ENCODE results near the gene MAJIN. TPM values are rescaled to one million over a fixed set of nuclear protein-coding genes. Genes with fewer than 3 reads are reported as not detected.

Gene MAJIN
- total and polyA plus RNA-seq, 2 experiments from 2014 or later, result not detected

GRCh38 chr11:64994318-64994717 lies 22.4 kb upstream of the MAJIN start:
- no peaks in the 10 kb centered on the region for H4K20me1 ChIP-seq (replicated peaks; ENCODE audit: insufficient read depth)
- TF ChIP-seq JUNB (IDR thresholded peaks at IDR 0.05; ENCODE audit: unreplicated experiment), result no peak
- TF ChIP-seq EZH2phosphoT487 (IDR thresholded peaks at IDR 0.05; ENCODE audit: unreplicated experiment), result no peak
- no peak for TF ChIP-seq EZH2 (IDR thresholded peaks at IDR 0.05; ENCODE audit: low read depth, unreplicated experiment)
- TF ChIP-seq STAT1 (IDR thresholded peaks at IDR 0.05; ENCODE audit: unreplicated experiment), result no peak
- TF ChIP-seq, protein P1, sequence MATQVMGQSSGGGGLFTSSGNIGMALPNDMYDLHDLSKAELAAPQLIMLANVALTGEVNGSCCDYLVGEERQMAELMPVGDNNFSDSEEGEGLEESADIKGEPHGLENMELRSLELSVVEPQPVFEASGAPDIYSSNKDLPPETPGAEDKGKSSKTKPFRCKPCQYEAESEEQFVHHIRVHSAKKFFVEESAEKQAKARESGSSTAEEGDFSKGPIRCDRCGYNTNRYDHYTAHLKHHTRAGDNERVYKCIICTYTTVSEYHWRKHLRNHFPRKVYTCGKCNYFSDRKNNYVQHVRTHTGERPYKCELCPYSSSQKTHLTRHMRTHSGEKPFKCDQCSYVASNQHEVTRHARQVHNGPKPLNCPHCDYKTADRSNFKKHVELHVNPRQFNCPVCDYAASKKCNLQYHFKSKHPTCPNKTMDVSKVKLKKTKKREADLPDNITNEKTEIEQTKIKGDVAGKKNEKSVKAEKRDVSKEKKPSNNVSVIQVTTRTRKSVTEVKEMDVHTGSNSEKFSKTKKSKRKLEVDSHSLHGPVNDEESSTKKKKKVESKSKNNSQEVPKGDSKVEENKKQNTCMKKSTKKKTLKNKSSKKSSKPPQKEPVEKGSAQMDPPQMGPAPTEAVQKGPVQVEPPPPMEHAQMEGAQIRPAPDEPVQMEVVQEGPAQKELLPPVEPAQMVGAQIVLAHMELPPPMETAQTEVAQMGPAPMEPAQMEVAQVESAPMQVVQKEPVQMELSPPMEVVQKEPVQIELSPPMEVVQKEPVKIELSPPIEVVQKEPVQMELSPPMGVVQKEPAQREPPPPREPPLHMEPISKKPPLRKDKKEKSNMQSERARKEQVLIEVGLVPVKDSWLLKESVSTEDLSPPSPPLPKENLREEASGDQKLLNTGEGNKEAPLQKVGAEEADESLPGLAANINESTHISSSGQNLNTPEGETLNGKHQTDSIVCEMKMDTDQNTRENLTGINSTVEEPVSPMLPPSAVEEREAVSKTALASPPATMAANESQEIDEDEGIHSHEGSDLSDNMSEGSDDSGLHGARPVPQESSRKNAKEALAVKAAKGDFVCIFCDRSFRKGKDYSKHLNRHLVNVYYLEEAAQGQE (IDR thresholded peaks at IDR 0.05; ENCODE audit: unreplicated experiment), result no peak
- no peak for TF ChIP-seq NANOG (IDR thresholded peaks at IDR 0.05; ENCODE audit: borderline replicate concordance)
- TF ChIP-seq POLR2AphosphoS5 (IDR thresholded peaks at IDR 0.05; ENCODE audit: low read depth), result no peak
- TF ChIP-seq ZNF331 (CRISPR knock-in tag; IDR thresholded peaks at IDR 0.05; ENCODE audit: low read depth), result no peak
- no peak for TF ChIP-seq CREB1 (CRISPR knock-in tag; IDR thresholded peaks at IDR 0.05; ENCODE audit: low read depth)
- no peak for TF ChIP-seq CTCF (conservative IDR thresholded peaks at IDR 0.05; ENCODE audit: low read depth in 2 of 2)
- no peak for TF ChIP-seq ZNF114 (CRISPR knock-in tag; IDR thresholded peaks at IDR 0.05)
- TF ChIP-seq ETS1 (IDR thresholded peaks at IDR 0.05), result no peak
- TF ChIP-seq, protein P2, sequence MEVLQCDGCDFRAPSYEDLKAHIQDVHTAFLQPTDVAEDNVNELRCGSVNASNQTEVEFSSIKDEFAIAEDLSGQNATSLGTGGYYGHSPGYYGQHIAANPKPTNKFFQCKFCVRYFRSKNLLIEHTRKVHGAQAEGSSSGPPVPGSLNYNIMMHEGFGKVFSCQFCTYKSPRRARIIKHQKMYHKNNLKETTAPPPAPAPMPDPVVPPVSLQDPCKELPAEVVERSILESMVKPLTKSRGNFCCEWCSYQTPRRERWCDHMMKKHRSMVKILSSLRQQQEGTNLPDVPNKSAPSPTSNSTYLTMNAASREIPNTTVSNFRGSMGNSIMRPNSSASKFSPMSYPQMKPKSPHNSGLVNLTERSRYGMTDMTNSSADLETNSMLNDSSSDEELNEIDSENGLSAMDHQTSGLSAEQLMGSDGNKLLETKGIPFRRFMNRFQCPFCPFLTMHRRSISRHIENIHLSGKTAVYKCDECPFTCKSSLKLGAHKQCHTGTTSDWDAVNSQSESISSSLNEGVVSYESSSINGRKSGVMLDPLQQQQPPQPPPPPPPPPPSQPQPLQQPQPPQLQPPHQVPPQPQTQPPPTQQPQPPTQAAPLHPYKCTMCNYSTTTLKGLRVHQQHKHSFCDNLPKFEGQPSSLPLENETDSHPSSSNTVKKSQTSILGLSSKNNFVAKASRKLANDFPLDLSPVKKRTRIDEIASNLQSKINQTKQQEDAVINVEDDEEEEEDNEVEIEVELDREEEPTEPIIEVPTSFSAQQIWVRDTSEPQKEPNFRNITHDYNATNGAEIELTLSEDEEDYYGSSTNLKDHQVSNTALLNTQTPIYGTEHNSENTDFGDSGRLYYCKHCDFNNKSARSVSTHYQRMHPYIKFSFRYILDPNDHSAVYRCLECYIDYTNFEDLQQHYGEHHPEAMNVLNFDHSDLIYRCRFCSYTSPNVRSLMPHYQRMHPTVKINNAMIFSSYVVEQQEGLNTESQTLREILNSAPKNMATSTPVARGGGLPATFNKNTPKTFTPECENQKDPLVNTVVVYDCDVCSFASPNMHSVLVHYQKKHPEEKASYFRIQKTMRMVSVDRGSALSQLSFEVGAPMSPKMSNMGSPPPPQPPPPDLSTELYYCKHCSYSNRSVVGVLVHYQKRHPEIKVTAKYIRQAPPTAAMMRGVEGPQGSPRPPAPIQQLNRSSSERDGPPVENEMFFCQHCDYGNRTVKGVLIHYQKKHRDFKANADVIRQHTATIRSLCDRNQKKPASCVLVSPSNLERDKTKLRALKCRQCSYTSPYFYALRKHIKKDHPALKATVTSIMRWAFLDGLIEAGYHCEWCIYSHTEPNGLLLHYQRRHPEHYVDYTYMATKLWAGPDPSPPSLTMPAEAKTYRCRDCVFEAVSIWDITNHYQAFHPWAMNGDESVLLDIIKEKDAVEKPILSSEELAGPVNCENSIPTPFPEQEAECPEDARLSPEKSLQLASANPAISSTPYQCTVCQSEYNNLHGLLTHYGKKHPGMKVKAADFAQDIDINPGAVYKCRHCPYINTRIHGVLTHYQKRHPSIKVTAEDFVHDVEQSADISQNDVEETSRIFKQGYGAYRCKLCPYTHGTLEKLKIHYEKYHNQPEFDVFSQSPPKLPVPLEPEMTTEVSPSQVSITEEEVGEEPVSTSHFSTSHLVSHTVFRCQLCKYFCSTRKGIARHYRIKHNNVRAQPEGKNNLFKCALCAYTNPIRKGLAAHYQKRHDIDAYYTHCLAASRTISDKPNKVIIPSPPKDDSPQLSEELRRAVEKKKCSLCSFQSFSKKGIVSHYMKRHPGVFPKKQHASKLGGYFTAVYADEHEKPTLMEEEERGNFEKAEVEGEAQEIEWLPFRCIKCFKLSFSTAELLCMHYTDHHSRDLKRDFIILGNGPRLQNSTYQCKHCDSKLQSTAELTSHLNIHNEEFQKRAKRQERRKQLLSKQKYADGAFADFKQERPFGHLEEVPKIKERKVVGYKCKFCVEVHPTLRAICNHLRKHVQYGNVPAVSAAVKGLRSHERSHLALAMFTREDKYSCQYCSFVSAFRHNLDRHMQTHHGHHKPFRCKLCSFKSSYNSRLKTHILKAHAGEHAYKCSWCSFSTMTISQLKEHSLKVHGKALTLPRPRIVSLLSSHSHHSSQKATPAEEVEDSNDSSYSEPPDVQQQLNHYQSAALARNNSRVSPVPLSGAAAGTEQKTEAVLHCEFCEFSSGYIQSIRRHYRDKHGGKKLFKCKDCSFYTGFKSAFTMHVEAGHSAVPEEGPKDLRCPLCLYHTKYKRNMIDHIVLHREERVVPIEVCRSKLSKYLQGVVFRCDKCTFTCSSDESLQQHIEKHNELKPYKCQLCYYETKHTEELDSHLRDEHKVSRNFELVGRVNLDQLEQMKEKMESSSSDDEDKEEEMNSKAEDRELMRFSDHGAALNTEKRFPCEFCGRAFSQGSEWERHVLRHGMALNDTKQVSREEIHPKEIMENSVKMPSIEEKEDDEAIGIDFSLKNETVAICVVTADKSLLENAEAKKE (CRISPR knock-in tag; IDR thresholded peaks at IDR 0.05), result no peak
- H2AFZ ChIP-seq, result no peak overlapping the region
- ATAC-seq (no peak), DNase-seq (ENCODE audit: low spot score) (no peak)
- no peak overlapping the region for H3K4me2 ChIP-seq
- H3K27me3 Mint-ChIP-seq (ENCODE audit: insufficient read depth, low read depth, poor library complexity), result peaks cover 12% of the 10 kb centered on the region
- no peak overlapping the region for H3K27ac Mint-ChIP-seq
- H3K27me3 ChIP-seq (ENCODE audit: insufficient read depth), result no peaks in the 10 kb centered on the region
- H3K4me1 Mint-ChIP-seq, result peaks cover 16% of the 10 kb centered on the region
- no peaks in the 10 kb centered on the region for H3K9me3 Mint-ChIP-seq
- no peak overlapping the region for H3K4me3 ChIP-seq
- no peaks in the 10 kb centered on the region for H3K36me3 Mint-ChIP-seq (ENCODE audit: low read depth)
- H3K9me2 ChIP-seq (ENCODE audit: insufficient read depth), result no peaks in the 10 kb centered on the region
- H3F3A ChIP-seq (replicated peaks; ENCODE audit: low read depth), result no peaks in the 10 kb centered on the region
- no peaks in the 10 kb centered on the region for H3K36me3 ChIP-seq (ENCODE audit: insufficient read depth)
- peaks cover 11% of the 10 kb centered on the region for H3K4me1 ChIP-seq (ENCODE audit: insufficient read depth)
- no peaks in the 10 kb centered on the region for H3K79me2 ChIP-seq (replicated peaks; ENCODE audit: insufficient read depth)
- H3K4me3 Mint-ChIP-seq, result no peak overlapping the region
- no peak overlapping the region for H3K27ac ChIP-seq (ENCODE audit: low read depth)
